HG03439 (cell line): ENCODE results near the gene C11orf52.

ENCODE experiments used
- ATAC-seq: cut with Tn5 transposase; IDR thresholded peaks from one replicate; pipeline ENCODE4 v1.9.1; 2021; ENCODE audit warnings: mild to moderate bottlenecking, moderate library complexity; ENCODE audit not compliant: unreplicated experiment

C11orf52 gene

GRCh38 chr11:111974446-111974845, 55.7 kb downstream of the C11orf52 start:
- no peak for ATAC-seq

GRCh38 chr11:111975076-111975806, 56.5 kb downstream of the C11orf52 start:
- ATAC-seq: no peak

GRCh38 chr11:111976119-111976766, 57.5 kb downstream of the C11orf52 start:
- ATAC-seq: no peak
